ENCODE data around the gene AMTN.
"Not testable (repeated sequence)": the region's sequence is repeated elsewhere in the genome, so short reads cannot be mapped to it uniquely, and the experiment has no call there.

AMTN gene

GRCh38 chr4:70518269-70518668 lies at the start of gene AMTN:
AMTN (plus strand) TSS chr4:70518569; CDS start chr4:70518778, 209 bp downstream.
- DNase-seq (ENCODE audit: extremely low spot score, insufficient read length, low read depth) (no peak), FAIRE-seq (no peak)

GRCh38 chr4:70471897-70472296 lies 46.5 kb upstream of the AMTN start, which contains the start of gene MUC7:
MUC7 (plus strand) TSS chr4:70472197; CDS start chr4:70474022, 1,825 bp downstream.
- no peak for DNase-seq (ENCODE audit: extremely low spot score, insufficient read length, low read depth)
- FAIRE-seq: no peak

- FAIRE-seq (no peak), DNase-seq (ENCODE audit: extremely low spot score, insufficient read length, low read depth) (no peak)
Measured at GRCh38 chr4:70473679-70474078, 44.7 kb upstream of the AMTN start.

- no peak for FAIRE-seq
- DNase-seq (ENCODE audit: extremely low spot score, insufficient read length, low read depth): no peak
Measured at GRCh38 chr4:70488748-70489147, 29.6 kb upstream of the AMTN start.

- no peak for DNase-seq (ENCODE audit: extremely low spot score, insufficient read length, low read depth)
- FAIRE-seq: no peak
Measured at GRCh38 chr4:70496231-70496630, 22.1 kb upstream of the AMTN start.

GRCh38 chr4:70501838-70502237 lies 16.5 kb upstream of the AMTN start:
- FAIRE-seq; DNase-seq (ENCODE audit: extremely low spot score, insufficient read length, low read depth): not testable (repeated sequence)

GRCh38 chr4:70504733-70505132 lies 13.6 kb upstream of the AMTN start:
- FAIRE-seq: peak; percentile 15
- no peak for DNase-seq (ENCODE audit: extremely low spot score, insufficient read length, low read depth)

GRCh38 chr4:70505151-70505748 lies 13.1 kb upstream of the AMTN start:
- DNase-seq (ENCODE audit: extremely low spot score, insufficient read length, low read depth): peak; percentile 2
- peak; percentile 90 for FAIRE-seq

GRCh38 chr4:70508801-70509200 lies 9.6 kb upstream of the AMTN start:
- DNase-seq (ENCODE audit: extremely low spot score, insufficient read length, low read depth) (no peak), FAIRE-seq (no peak)

- FAIRE-seq (no peak), DNase-seq (ENCODE audit: extremely low spot score, insufficient read length, low read depth) (no peak)
Measured at GRCh38 chr4:70511365-70511764, 7.0 kb upstream of the AMTN start.

GRCh38 chr4:70515367-70516250 lies 2.8 kb upstream of the AMTN start:
- FAIRE-seq (no peak), DNase-seq (ENCODE audit: extremely low spot score, insufficient read length, low read depth) (no peak)

GRCh38 chr4:70518716-70519115 lies 347 bp downstream of the AMTN start:
- DNase-seq (ENCODE audit: extremely low spot score, insufficient read length, low read depth) (no peak), FAIRE-seq (no peak)

- no peak for FAIRE-seq
- DNase-seq (ENCODE audit: extremely low spot score, insufficient read length, low read depth): no peak
Measured at GRCh38 chr4:70522626-70523025, 4.3 kb downstream of the AMTN start.

GRCh38 chr4:70530997-70531396 lies 12.6 kb downstream of the AMTN start:
- DNase-seq (ENCODE audit: extremely low spot score, insufficient read length, low read depth) (no peak), FAIRE-seq (no peak)

GRCh38 chr4:70531981-70532380 lies 13.6 kb downstream of the AMTN start:
- FAIRE-seq: peak; percentile 39
- no peak for DNase-seq (ENCODE audit: extremely low spot score, insufficient read length, low read depth)

- DNase-seq (ENCODE audit: extremely low spot score, insufficient read length, low read depth) (no peak), FAIRE-seq (no peak)
Measured at GRCh38 chr4:70533211-70533610, 14.8 kb downstream of the AMTN start.

- FAIRE-seq (no peak), DNase-seq (ENCODE audit: extremely low spot score, insufficient read length, low read depth) (no peak)
Measured at GRCh38 chr4:70533791-70534190, 15.4 kb downstream of the AMTN start.

- not testable (repeated sequence) for FAIRE-seq; DNase-seq (ENCODE audit: extremely low spot score, insufficient read length, low read depth)
Measured at GRCh38 chr4:70534886-70535285, 16.5 kb downstream of the AMTN start.

GRCh38 chr4:70538869-70539268 lies 20.5 kb downstream of the AMTN start:
- DNase-seq (ENCODE audit: extremely low spot score, insufficient read length, low read depth) (no peak), FAIRE-seq (no peak)

- peak; percentile 35 for FAIRE-seq
- DNase-seq (ENCODE audit: extremely low spot score, insufficient read length, low read depth): no peak
Measured at GRCh38 chr4:70544279-70544868, 26.0 kb downstream of the AMTN start.

GRCh38 chr4:70556856-70557255 lies 38.5 kb downstream of the AMTN start:
- no peak for DNase-seq (ENCODE audit: extremely low spot score, insufficient read length, low read depth)
- FAIRE-seq: no peak
